Measurements from ENCODE around the gene TMEM176B. TPM values are rescaled to one million over a fixed set of nuclear protein-coding genes. Genes with fewer than 3 reads are reported as not detected.

TMEM176B gene
- total RNA-seq (2022) (0.42 TPM in 1 of 2 replicates, not detected in the other), Bru-seq, nascent RNA (not detected), BruChase-seq, experiment 1, labeled RNA remaining after a 6-hour chase (percentile 11 among the genes with signal in this experiment), BruChase-seq, experiment 2, labeled RNA remaining after a 2-hour chase (not detected)
- long read RNA-seq, partial matches to known transcripts = 0 of 1 reads
- long read RNA-seq, other reads (novel, unspliced or antisense) = 1 of 1 reads

DNA sequence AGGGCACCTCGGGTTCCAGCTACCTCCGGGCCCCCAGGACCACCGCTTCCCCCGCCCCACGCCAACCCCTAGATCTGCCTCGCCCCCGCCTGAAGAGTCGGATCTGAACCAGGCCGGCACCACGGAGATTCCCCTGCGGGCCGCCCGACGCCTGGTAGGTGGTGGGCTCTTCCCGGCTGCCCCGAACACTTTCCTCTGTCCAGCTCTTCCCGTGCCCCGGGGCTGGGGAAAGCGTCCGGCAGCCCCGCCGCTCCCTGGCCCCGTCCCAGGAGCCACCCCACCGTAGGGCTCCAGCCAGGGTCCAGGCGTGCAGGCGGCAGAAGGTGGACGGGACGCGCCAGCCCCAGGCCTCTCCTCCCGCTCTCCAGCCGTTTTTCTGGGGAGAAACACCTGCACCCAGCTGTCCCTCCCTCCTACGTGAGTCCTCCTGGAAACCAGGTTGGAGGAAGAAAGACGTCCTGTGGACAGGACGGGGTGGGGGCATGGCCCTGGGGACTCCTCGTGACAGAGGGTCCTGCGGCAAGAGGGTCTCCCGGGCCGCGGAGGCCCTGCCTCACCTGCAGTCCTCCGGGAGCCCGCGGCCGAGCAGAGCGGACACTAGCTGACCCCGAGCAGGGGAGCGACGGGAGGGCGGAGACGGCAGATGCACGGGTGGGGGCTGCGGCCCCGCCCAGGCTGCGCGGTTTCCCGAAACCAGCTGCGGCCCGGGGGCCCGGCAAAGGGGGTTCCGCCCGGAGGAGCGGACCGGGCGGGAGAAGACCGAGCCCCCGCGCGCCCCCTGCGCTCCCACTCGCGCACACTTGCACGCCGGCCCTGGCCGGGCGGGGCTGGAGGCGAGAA is at the start of gene TMEM176B:
Gene TMEM176B (minus strand): TSS at position 624 of the 840 bp plus-strand sequence. CDS start 3,795 bp downstream, outside the sequence.
- no peak within 1 kb of the TSS for H3K4me3 Mint-ChIP-seq (ENCODE audit: unreplicated experiment)
- intact Hi-C loops (cut with micrococcal nuclease) = no loop called here
- CTCF ChIA-PET = interaction anchor here (0.6 kb wide), 1 partner anchor 222 kb away, joined by 4 read pairs; no protein-coding TSS in a partner anchor

DNA sequence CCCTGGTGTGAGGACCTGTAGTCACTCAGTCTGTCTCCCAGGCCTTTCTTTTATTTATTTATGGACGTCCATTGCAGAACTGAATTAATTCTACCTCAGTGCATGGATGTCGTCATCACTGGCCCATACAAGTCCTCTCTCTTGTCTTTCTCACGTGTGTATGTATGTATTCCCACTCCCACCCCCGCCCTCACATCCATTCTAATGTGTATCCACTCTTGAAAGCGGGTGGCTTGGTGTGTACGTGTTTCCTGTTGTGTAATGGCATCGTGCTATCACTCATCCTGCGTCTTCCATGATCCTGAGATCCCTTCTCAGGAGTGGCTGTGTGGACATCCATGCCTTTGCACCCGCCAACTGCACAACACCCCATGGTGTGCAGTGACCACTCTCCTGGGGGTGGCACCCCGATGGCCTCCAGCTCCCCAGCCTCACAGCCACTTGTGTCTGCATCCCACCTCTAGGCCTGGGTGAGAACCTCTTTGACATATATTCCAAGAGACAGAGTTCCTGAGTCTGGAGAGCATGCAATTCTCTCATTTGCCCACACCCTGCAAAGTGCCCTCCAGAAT is 49.1 kb upstream of the TMEM176B start:
- BruUV-seq (replicated peaks) = no TSS peak
- H3K4me1 Mint-ChIP-seq (ENCODE audit: insufficient read depth, unreplicated experiment) = no peaks in the 10 kb centered on the region
- intact Hi-C loops (cut with micrococcal nuclease) = no loop called here
- ChIA-PET POLR2A (no interaction called here), CTCF (no interaction called here)
- H3K27ac Mint-ChIP-seq (ENCODE audit: low read depth, unreplicated experiment) = no peak overlapping the region
- no peak for TF ChIP-seq CTCF (IDR thresholded peaks at IDR 0.05; ENCODE audit: unreplicated experiment)
- peaks cover 63% of the 10 kb centered on the region for H3K27me3 Mint-ChIP-seq (ENCODE audit: insufficient read depth, unreplicated experiment)
- H3K36me3 Mint-ChIP-seq (ENCODE audit: insufficient read depth, unreplicated experiment) = no peaks in the 10 kb centered on the region
- H3K4me3 Mint-ChIP-seq (ENCODE audit: unreplicated experiment) = no peak overlapping the region
- DNase-seq (ENCODE audit: unreplicated experiment) = no peak
- H3K9me3 Mint-ChIP-seq (ENCODE audit: unreplicated experiment) = no peaks in the 10 kb centered on the region

More for the DNA sequence above, at the start of gene TMEM176B:
- H3K9me3 Mint-ChIP-seq (ENCODE audit: unreplicated experiment) = peaks cover 8% of the 10 kb centered on the region
- POLR2A ChIA-PET = no interaction called here
- no peak within 1 kb of the TSS for H3K27ac Mint-ChIP-seq (ENCODE audit: low read depth, unreplicated experiment)
- no peak for DNase-seq (ENCODE audit: unreplicated experiment)
- BruUV-seq (replicated peaks) = no TSS peak
- H3K36me3 Mint-ChIP-seq (ENCODE audit: insufficient read depth, unreplicated experiment) = no peaks in the 10 kb centered on the region
- H3K4me1 Mint-ChIP-seq (ENCODE audit: insufficient read depth, unreplicated experiment) = no peaks in the 10 kb centered on the region
- H3K27me3 Mint-ChIP-seq (ENCODE audit: insufficient read depth, unreplicated experiment) = peaks cover 11% of the 10 kb centered on the region
- TF ChIP-seq CTCF (IDR thresholded peaks at IDR 0.05; ENCODE audit: unreplicated experiment) = no peak

GRCh38 chr7:150848561-150849115 is 48.5 kb upstream of the TMEM176B start:
- no peaks in the 10 kb centered on the region for H3K4me1 Mint-ChIP-seq (ENCODE audit: insufficient read depth, unreplicated experiment)
- TF ChIP-seq CTCF (IDR thresholded peaks at IDR 0.05; ENCODE audit: unreplicated experiment) = no peak
- ChIA-PET CTCF (no interaction called here), POLR2A (no interaction called here)
- no TSS peak for BruUV-seq (replicated peaks)
- H3K36me3 Mint-ChIP-seq (ENCODE audit: insufficient read depth, unreplicated experiment) = no peaks in the 10 kb centered on the region
- H3K27ac Mint-ChIP-seq (ENCODE audit: low read depth, unreplicated experiment) = no peak overlapping the region
- intact Hi-C loops (cut with micrococcal nuclease) = no loop called here
- peaks cover 69% of the 10 kb centered on the region for H3K27me3 Mint-ChIP-seq (ENCODE audit: insufficient read depth, unreplicated experiment)
- no peak for DNase-seq (ENCODE audit: unreplicated experiment)
- H3K9me3 Mint-ChIP-seq (ENCODE audit: unreplicated experiment) = no peaks in the 10 kb centered on the region
- no peak overlapping the region for H3K4me3 Mint-ChIP-seq (ENCODE audit: unreplicated experiment)

GRCh38 chr7:150848111-150848510 is 47.9 kb upstream of the TMEM176B start:
- H3K27ac Mint-ChIP-seq (ENCODE audit: low read depth, unreplicated experiment) = no peak overlapping the region
- no TSS peak for BruUV-seq (replicated peaks)
- no peak for DNase-seq (ENCODE audit: unreplicated experiment)
- H3K4me3 Mint-ChIP-seq (ENCODE audit: unreplicated experiment) = no peak overlapping the region
- ChIA-PET CTCF (interaction anchor here (1.3 kb wide), 1 partner anchor 57 kb away, joined by 5 read pairs; no protein-coding TSS in a partner anchor), POLR2A (no interaction called here)
- peaks cover 74% of the 10 kb centered on the region for H3K27me3 Mint-ChIP-seq (ENCODE audit: insufficient read depth, unreplicated experiment)
- TF ChIP-seq CTCF (IDR thresholded peaks at IDR 0.05; ENCODE audit: unreplicated experiment) = no peak
- H3K36me3 Mint-ChIP-seq (ENCODE audit: insufficient read depth, unreplicated experiment) = no peaks in the 10 kb centered on the region
- intact Hi-C loops (cut with micrococcal nuclease) = no loop called here
- no peaks in the 10 kb centered on the region for H3K4me1 Mint-ChIP-seq (ENCODE audit: insufficient read depth, unreplicated experiment)
- no peaks in the 10 kb centered on the region for H3K9me3 Mint-ChIP-seq (ENCODE audit: unreplicated experiment)

Measured in MCF 10A (cell line).